Liver (tissue), 9 donors: Measurements from ENCODE around the gene SFT2D2. TPM values are rescaled to one million over a fixed set of nuclear protein-coding genes. Genes with fewer than 3 reads are reported as not detected.
A peak's percentile ranks its signal among the peaks of the same experiment; 100 is the strongest.

Source experiments
- DNase-seq: peaks from one replicate; pipeline ENCODE4 v3.0.0-alpha.2; 2017; ENCODE audit warnings: low spot score
- H3K27ac ChIP-seq, 2 donors: one replicate each; pipeline ENCODE4 v1.7.0; 2013; ENCODE audit warnings: inconsistent platforms in 2 of 2, low read length in 2 of 2, control low read depth in 1 of 2, low read depth in 1 of 2, mild to moderate bottlenecking in 1 of 2
- H3K27me3 ChIP-seq, 4 donors: one replicate each; pipeline versions ENCODE4 v1.6.1 to v1.7.0; 2013; ENCODE audit warnings: low read length in 3 of 4, inconsistent platforms in 1 of 4, mild to moderate bottlenecking in 1 of 4, moderate library complexity in 1 of 4; ENCODE audit not compliant: control insufficient read depth in 4 of 4, insufficient read depth in 4 of 4
- H3K36me3 ChIP-seq, 4 donors: one replicate each; pipeline versions ENCODE4 v1.6.1 to v1.7.0; 2013; ENCODE audit warnings: low read length in 3 of 4, mild to moderate bottlenecking in 3 of 4, low read depth in 1 of 4, moderate library complexity in 1 of 4; ENCODE audit not compliant: control insufficient read depth in 4 of 4, insufficient read depth in 3 of 4
- H3K4me1 ChIP-seq, 4 donors: one replicate each; pipeline versions ENCODE4 v1.6.1 to v1.7.0; 2013; ENCODE audit warnings: low read length in 3 of 4, mild to moderate bottlenecking in 3 of 4, moderate library complexity in 1 of 4; ENCODE audit not compliant: control insufficient read depth in 4 of 4, insufficient read depth in 4 of 4
- H3K4me3 ChIP-seq, 3 donors: one replicate each; pipeline versions ENCODE4 v1.6.1 to v1.7.0; 2013; ENCODE audit warnings: low read length in 3 of 3, control low read depth in 1 of 3, low read depth in 1 of 3, mild to moderate bottlenecking in 1 of 3
- H3K9ac ChIP-seq, 2 donors: one replicate each; pipeline ENCODE4 v1.7.0; 2013; ENCODE audit warnings: low read length in 2 of 2, mild to moderate bottlenecking in 2 of 2, moderate library complexity in 2 of 2, control low read depth in 1 of 2, low read depth in 1 of 2
- H3K9me3 ChIP-seq, 4 donors: one replicate each; pipeline versions ENCODE4 v1.6.1 to v1.7.0; 2013; ENCODE audit warnings: low read length in 3 of 4; ENCODE audit not compliant: control insufficient read depth in 4 of 4
- CTCF ChIP-seq: fragments of 150-350 bp; IDR thresholded peaks from 2 replicates; pipeline ENCODE4 v1.5.1; 2017; ENCODE audit warnings: improper control_type of control experiment, low read depth, low read length; ENCODE audit not compliant: missing input control
- EGR1 ChIP-seq, 2 donors: IDR thresholded peaks; 2 replicates each; pipeline ENCODE4 v1.6.1; 2016 to 2018; ENCODE audit warnings: antibody characterized with exemption in 2 of 2, low read depth in 2 of 2
- FOXA1 ChIP-seq: IDR thresholded peaks from 2 replicates; pipeline ENCODE4 v1.6.1; 2016; ENCODE audit warnings: antibody characterized with exemption
- GABPA ChIP-seq, 2 donors: IDR thresholded peaks in 1 of 2; conservative IDR thresholded peaks in 1 of 2; 2 replicates each; pipeline ENCODE4 v1.6.1; 2016; ENCODE audit warnings: antibody characterized with exemption in 2 of 2, mild to moderate bottlenecking in 1 of 2, moderate library complexity in 1 of 2
- HNF4A ChIP-seq, 2 donors: conservative IDR thresholded peaks; 2 replicates each; pipeline ENCODE4 v1.6.1; 2016; ENCODE audit warnings: antibody characterized with exemption in 2 of 2, mild to moderate bottlenecking in 2 of 2
- HNF4G ChIP-seq: IDR thresholded peaks from 2 replicates; pipeline ENCODE4 v1.6.1; 2016; ENCODE audit warnings: antibody characterized with exemption
- JUND ChIP-seq, 2 donors: IDR thresholded peaks; 2 replicates each; pipeline ENCODE4 v1.6.1; 2016; ENCODE audit warnings: antibody characterized with exemption in 2 of 2
- NR2F2 ChIP-seq: IDR thresholded peaks from 2 replicates; pipeline ENCODE4 v1.6.1; 2016; ENCODE audit warnings: antibody characterized with exemption
- RAD21 ChIP-seq, 2 donors: IDR thresholded peaks; 2 replicates each; pipeline ENCODE4 v1.6.1; 2016; ENCODE audit warnings: antibody characterized with exemption in 2 of 2, mild to moderate bottlenecking in 2 of 2
- REST ChIP-seq: IDR thresholded peaks from 2 replicates; pipeline ENCODE4 v1.6.1; 2016; ENCODE audit warnings: antibody characterized with exemption, mild to moderate bottlenecking
- RXRA ChIP-seq, 2 donors: IDR thresholded peaks; 2 replicates each; pipeline ENCODE4 v1.6.1; 2017 to 2018; ENCODE audit warnings: antibody characterized with exemption in 2 of 2, mild to moderate bottlenecking in 1 of 2
- SP1 ChIP-seq: IDR thresholded peaks from 2 replicates; pipeline ENCODE4 v1.6.1; 2018; ENCODE audit warnings: antibody characterized with exemption, mild to moderate bottlenecking
- TAF1 ChIP-seq: conservative IDR thresholded peaks from 2 replicates; pipeline ENCODE4 v1.6.1; 2016; ENCODE audit warnings: antibody characterized with exemption, mild to moderate bottlenecking
- YY1 ChIP-seq: IDR thresholded peaks from 2 replicates; pipeline ENCODE4 v1.6.1; 2016; ENCODE audit warnings: antibody characterized with exemption, mild to moderate bottlenecking
- ZBTB33 ChIP-seq: IDR thresholded peaks from 2 replicates; pipeline ENCODE4 v1.6.1; 2016; ENCODE audit warnings: antibody characterized with exemption
- WGBS: extraction: QIAGEN DNeasy Blood & Tissue Kit; methylation state at CpG from one replicate; pipeline ENCODE4 v1.1.7; 2013; 5-methylcytosine and 5-hydroxymethylcytosine counted together
- polyA plus RNA-seq, 2 donors: library from polyadenylated mRNA; stranded (reverse) in 1 of 2; unstranded in 1 of 2; fragments of 200-250 nt in 1 of 2; fragments of >200 nt in 1 of 2; fragmentation: Nextera tagmentation in 1 of 2; extraction: Ambion mirVana in 1 of 2; gene quantifications; one replicate each; pipeline versions ENCODE4 v1.2.1 to v1.2.3, GENCODE V29; 2013 to 2015
- total RNA-seq, 2 donors: library from RNA; depleted of rRNA; stranded (reverse); fragments of >200 nt; gene quantifications; one replicate each; pipeline ENCODE4 v1.2.3, GENCODE V29; 2014
- TF ChIP-seq, protein P1 (sequence below): IDR thresholded peaks from 2 replicates; pipeline ENCODE4 v1.6.1; 2016; ENCODE audit warnings: antibody characterized with exemption
- TF ChIP-seq, protein P2 (sequence below): IDR thresholded peaks from 2 replicates; pipeline ENCODE4 v1.6.1; 2016; ENCODE audit warnings: antibody characterized with exemption
- donor health status: healthy.
- donor health status: healthy.
- donor health status: healthy.
- donor health status: healthy.
- donor health status: healthy.

SFT2D2 gene
- total and polyA plus RNA-seq, 4 donors, result 3.8 to 34.6 (median 25.4) TPM

DNA sequence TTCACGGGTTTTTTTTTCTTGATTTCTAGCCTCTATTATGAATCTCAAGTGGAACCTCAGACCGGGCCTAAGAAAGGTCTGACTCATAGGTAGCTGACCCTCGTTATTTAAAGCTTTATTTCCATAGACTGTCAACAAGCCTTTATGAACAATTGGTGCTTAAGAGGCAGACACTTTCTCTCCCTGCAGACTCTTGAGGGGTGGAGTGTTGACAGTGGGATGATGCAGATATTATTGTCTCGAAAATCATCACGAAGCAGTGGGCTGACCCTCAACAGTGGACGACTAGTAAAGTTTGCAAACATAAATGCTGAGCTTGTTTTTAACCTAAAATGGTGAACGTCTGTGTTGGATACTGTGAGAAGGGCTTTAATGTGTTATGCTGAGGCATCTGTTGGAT is 1.8 kb downstream of the SFT2D2 start:
- Histone ChIP-seq H3K36me3 (peaks cover 0 to 7% (median 5%) of the 10 kb centered on the region in 4 donors), H3K4me1 (peaks cover 20 to 56% (median 36%) of the 10 kb centered on the region in 4 donors), H3K9me3 (no peaks in the 10 kb centered on the region), H3K4me3 (peak overlapping the region in 1 of 3 donors; percentile 96), H3K27me3 (no peaks in the 10 kb centered on the region), H3K27ac (peak overlapping the region in 1 of 2 donors; percentile 13), H3K9ac (no peak overlapping the region)
- 83% methylated on average over 7 of the region's 7 CpGs for WGBS
- TF ChIP-seq HNF4G, result no peak
- DNase-seq, result no peak

DNA sequence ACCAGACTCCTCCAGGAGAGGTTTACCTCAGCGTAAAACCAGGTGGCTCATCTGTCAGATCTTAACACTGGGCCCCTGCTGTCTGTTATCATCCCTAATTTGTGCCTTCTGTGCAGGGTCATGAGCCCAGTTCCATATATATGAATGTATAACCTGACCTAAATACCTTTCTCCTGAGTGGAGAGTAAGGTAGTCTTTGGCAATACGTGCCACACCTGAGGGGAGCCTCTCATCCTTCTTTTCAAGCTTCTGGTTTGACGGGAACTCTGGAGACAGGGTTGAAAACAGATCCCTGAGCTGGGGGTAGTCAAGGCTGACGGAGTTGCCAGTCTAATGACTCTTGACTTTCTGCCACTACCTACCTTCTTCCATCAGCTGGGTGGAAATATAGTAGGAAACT is 4.1 kb downstream of the SFT2D2 start:
- 97% methylated on average over 4 of the region's 4 CpGs for WGBS
- Histone ChIP-seq H3K27me3 (no peaks in the 10 kb centered on the region), H3K27ac (peak overlapping the region; percentile 69 to 85)

GRCh38 chr1:168230709-168231108 is 4.9 kb downstream of the SFT2D2 start:
- H3K27me3 ChIP-seq, result no peaks in the 10 kb centered on the region
- peak overlapping the region; percentile 69 to 85 for H3K27ac ChIP-seq
- H3K36me3 ChIP-seq, result peaks cover 0 to 11% (median 9%) of the 10 kb centered on the region in 4 donors
- H3K9ac ChIP-seq, result no peak overlapping the region
- H3K4me1 ChIP-seq, result peaks cover 25 to 71% (median 50%) of the 10 kb centered on the region in 4 donors
- WGBS, result 59% methylated on average over 3 of the region's 3 CpGs
- no peak for DNase-seq
- H3K4me3 ChIP-seq, result peak overlapping the region in 1 of 3 donors; percentile 41
- peak; percentile 89 to 93 for TF ChIP-seq HNF4A (conservative IDR thresholded peaks at IDR 0.05)
- TF ChIP-seq FOXA1, result no peak
- peak; percentile 54 for TF ChIP-seq YY1
- TF ChIP-seq RXRA (IDR thresholded peaks at IDR 0.05), result peak; percentile 80 to 85
- peak in 1 of 2 donors; percentile 40 for TF ChIP-seq RAD21 (IDR thresholded peaks at IDR 0.05)
- TF ChIP-seq GABPA (IDR thresholded peaks at IDR 0.05 in 1 of 2, conservative IDR thresholded peaks at IDR 0.05 in 1 of 2), result peak in 1 of 2 donors; percentile 38
- TF ChIP-seq TAF1, result peak; percentile 34
- peak; percentile 71 to 79 for TF ChIP-seq JUND (IDR thresholded peaks at IDR 0.05)
- peak; percentile 85 for TF ChIP-seq HNF4G
- TF ChIP-seq ZBTB33, result no peak
- TF ChIP-seq, protein P1, sequence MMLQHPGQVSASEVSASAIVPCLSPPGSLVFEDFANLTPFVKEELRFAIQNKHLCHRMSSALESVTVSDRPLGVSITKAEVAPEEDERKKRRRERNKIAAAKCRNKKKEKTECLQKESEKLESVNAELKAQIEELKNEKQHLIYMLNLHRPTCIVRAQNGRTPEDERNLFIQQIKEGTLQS, result peak; percentile 32
- peak; percentile 41 for TF ChIP-seq REST
- TF ChIP-seq EGR1 (IDR thresholded peaks at IDR 0.05; ENCODE audit: low read depth in 2 of 2), result no peak
- TF ChIP-seq NR2F2, result peak; percentile 18
- TF ChIP-seq, protein P2, sequence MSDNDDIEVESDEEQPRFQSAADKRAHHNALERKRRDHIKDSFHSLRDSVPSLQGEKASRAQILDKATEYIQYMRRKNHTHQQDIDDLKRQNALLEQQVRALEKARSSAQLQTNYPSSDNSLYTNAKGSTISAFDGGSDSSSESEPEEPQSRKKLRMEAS, result peak; percentile 69
- peak; percentile 97 for TF ChIP-seq SP1
- no peaks in the 10 kb centered on the region for H3K9me3 ChIP-seq

More for the DNA sequence above, 4.1 kb downstream of the SFT2D2 start:
- Histone ChIP-seq H3K9ac (no peak overlapping the region), H3K9me3 (no peaks in the 10 kb centered on the region), H3K36me3 (peaks cover 0 to 11% (median 9%) of the 10 kb centered on the region in 4 donors), H3K4me3 (no peak overlapping the region), H3K4me1 (peaks cover 24 to 64% (median 42%) of the 10 kb centered on the region in 4 donors)
- TF ChIP-seq JUND (IDR thresholded peaks at IDR 0.05), result no peak
- TF ChIP-seq, protein P2, result no peak
- TF ChIP-seq CTCF, result no peak
- DNase-seq, result no peak
